NCI-H1092 (cell line): ENCODE measurements around the gene ZBTB16.

Source experiments
- DNase-seq: peaks from one replicate; lab custom pipeline; 2025; lab: John Stamatoyannopoulos, UW

Gene ZBTB16

DNA sequence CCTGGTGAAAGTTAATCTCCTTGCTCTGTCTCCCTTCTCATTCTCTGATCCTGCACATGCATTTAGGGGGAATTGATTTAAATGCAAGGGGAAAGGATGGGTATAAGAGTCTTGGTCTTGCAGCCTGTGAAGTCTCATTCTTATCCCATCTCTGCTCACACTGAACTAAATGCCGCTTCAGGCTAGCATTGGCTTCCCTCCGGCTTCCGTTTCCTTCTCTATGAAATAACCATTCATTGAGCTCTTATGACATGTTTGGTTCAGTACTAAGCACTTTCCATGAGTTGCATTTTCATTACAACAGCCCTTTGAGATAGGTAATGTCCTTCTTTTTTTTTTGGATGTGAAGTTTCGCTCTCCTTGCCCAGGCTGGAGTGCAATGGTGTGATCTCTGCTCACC, 5.6 kb downstream of the ZBTB16 start:
- DNase-seq: no peak

DNA sequence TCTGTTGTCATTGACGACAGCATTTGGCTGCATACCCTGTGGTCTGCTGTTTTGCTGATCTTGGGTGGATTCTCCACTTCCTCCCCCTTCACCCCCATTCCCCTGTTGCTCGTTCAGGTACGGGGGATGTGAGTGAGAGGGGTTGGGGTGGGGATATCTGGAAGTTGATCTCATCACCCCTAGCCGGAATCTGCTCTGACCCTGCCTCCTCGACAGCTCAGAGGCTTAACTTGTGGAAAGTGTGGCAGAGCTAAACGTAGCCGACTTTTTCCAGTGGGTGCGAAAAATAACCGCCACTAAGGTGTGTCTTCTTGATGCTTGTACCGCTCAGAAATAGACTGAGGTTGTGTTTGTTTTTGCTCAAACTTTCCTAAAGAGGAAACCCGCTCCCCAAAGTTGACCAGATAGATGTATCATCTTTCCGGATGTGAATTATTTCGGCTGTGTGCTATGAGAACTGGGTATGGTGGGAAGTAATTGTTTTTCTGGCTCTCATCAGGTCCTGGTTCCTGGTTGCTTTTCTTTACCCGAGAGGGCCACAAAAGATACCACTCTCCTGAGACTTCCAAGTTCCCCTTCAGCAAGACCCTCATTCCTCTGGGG, 6.6 kb downstream of the ZBTB16 start:
- DNase-seq: no peak

DNA sequence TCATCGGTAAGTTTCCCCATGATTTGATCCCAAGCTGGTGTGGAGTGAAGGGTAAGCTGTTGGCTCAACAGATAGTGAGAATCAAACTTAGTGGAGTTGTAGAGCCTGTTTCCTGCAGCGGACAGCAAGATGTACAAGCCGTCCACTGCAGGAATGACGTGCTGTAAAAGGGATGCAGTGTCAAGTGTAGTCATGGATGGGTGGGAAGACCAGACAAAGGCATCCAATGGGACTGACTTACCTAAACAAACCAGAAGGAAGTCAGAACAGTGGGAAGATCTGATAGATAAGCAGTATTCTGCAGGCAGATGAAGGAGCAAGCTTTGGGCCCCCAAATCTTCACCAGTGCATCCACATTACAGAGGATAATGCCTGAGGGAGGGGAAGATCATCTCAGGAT, 8.8 kb downstream of the ZBTB16 start:
- no peak for DNase-seq

DNA sequence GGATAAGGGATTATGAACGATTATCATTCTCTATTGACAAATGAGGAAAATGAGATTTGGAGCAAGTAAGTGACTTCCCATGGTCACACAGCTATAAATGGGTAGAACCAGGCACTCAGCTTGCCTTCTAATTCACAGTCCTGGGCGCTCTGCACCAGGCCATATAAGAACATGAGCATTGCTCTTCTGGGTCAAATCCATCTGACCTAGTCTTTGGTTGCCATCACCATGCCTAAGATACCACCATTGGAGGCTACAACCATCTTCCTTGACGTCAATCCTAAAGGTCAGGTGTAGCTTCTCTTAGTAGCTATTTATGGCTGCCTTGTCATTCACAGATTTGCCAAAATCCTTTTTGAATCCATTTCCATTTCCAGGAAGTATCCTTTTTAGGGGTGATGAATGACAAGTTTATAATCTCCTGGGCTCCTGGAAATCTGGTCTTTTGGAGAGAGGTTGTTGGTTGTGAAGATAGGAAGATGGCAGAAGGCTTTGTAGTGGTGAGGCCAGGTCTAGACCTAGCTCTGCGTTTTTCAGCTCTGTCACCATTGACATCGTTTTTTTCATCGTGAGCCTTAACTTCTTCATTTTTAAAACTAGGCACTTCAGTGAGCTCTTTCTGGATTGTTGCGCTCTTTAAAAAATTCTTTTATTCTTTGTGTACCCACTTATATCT, 11.1 kb downstream of the ZBTB16 start:
- DNase-seq: no peak

DNA sequence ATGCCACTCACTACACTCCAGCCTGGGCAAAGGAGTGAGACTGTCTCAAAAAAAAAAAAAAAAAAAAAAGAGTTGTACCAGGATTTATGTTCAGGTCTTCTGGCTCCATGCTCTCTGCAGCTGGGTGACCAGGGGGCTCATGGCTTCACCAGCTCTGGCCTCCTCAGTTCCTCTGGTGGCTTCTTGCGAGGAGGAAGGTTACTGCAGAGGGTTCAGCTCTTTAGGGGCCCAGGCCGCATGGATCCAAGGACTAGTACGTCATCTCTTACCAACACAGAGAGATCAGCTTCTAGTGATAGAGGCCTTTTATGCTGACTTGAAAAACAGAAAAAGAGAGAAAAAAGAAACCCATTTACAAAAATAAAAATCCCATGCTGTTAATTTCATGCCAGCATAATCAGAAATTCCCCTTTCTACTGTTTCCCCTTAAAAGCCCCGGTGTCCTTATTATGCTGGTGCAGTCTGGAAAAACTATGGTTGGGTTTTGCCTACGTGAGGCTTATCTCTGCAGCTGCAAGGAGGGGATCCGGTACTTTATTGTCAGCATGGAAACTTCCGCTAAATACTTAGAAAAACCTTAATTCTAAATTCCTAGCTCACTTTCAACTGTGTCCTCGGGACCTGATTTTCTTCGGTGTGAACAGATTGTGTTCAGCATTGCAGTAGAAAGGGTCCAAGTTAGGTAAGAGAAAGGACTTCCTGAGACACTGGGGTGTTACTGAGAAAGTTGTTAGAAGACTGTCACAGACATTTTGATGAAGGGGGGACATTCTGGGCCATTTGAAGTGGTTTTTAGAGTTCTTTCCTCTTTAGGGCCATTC, 13.7 kb downstream of the ZBTB16 start:
- no peak for DNase-seq

DNA sequence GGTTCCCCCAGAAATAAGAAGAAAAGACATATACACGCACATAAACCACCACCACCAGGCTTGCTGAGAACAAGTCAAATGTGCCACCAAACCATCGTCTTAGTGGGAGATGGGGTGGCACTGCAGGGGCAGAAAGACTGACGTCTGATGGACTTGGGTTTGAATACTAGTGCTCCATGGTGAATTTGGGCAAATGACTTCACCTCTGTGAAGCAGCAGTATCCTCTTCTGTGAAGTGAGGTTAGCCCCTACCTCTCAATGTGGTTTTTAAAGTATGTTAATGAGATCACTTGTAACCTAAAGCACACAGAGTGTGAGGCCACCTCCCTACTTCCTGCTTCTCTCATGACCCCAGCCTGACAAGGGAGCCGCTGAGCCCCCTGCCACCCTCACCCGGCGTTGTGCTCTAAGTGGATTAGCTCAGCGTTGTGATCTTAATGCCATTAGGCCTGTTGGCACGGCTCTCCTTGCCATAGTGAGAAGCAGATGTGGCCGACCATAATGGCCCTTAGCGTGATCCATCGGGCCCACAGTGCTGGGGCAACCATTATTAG, 14.4 kb downstream of the ZBTB16 start:
- DNase-seq: no peak

DNA sequence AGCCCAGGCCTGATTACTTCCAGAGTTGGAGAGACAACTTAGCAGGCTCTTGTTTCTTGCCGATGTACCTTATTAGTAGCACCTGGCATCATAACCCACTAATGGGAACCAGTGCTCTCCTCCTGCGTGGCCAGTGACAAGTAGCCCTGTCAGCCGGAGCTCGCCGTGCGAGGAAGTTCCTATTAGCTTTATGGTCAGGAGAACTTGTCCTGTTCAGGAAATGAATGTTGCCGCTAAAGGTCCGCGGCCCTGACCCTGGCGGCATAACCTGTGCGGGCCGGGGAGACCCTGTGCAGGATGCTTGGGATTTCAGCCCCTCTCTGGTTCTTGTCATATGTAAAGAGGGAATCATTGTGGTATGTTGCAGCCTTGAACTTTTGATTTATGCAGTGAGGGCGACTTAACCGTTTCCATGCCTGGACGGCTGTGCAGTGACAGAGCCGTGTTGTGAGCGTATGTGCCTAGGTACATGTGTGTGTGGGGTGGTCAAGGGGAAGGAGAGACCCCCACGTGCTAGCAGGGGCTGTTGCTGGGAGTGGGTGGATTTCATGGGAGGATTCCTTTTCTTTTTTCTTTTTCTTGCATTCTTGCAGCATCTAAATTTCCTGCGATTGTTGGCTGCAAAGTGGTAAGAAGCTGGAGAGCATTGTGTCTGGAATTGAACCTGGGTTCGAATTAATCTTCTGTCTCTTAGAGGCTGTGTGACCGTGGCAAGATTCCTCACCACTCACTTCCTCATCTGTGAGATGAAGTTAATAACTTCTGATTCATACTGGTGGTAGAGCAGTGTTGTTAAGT, 15.2 kb downstream of the ZBTB16 start:
- no peak for DNase-seq

DNA sequence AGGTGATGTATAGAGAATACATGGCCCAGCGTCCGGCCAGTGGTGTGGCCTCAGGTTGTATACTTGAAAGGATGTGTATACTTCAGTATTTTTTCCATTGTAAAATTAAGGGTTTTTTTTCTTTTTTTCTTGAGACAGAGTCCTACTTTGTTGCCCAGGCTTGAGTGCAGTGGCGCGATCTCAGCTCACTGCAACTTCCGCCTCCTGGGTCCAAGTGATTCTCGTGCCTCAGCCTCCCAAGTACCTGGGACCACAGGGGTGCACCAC, 15.8 kb downstream of the ZBTB16 start:
- no peak for DNase-seq

DNA sequence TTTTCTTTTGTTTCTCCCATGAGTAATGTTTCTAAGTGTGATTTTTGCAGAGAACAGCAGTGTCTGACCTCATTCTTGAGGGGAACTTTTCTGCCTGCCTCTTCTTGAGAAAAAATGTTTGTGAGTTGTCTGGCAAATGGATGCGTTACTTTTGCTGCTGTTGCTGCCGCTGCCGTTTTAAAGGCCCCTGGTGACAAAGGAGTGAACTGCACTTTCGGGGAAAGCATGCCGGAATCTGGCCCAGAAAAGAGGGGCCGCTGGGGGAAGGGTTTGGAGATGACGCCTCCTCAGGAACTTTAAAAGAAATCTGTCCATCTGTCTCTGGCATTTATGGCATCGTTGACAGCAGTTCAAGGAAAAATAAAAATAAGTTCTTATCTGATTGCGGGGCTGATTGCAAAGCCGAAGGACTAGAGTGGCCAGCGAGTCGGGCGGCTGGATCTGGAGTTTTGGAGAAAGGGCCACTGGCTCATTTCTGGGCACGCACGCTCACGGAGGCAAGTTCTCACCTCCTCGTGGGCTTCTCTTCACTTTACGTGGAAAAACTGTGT, 16.5 kb downstream of the ZBTB16 start:
- no peak for DNase-seq

DNA sequence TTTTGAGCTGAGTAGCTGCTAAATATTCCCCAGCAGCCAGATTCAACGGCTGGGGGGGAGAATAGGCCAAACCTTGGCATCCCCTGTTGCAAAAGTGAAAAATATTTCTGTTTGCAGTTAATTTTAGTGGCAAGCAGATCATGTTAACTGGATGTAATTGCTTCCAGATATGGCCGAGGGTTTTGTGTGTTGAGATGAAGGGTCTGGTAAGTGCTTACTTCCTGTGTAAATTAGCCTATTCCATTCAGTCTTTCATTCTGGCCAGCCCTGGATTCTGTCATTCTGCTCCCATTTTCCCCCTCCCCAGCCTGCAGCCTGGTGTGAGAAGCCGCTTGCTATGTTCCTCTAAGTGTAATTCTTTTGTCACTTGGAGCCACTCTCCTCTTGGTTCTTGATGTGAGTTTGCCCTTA, 17.4 kb downstream of the ZBTB16 start:
- peak; percentile 72 for DNase-seq

DNA sequence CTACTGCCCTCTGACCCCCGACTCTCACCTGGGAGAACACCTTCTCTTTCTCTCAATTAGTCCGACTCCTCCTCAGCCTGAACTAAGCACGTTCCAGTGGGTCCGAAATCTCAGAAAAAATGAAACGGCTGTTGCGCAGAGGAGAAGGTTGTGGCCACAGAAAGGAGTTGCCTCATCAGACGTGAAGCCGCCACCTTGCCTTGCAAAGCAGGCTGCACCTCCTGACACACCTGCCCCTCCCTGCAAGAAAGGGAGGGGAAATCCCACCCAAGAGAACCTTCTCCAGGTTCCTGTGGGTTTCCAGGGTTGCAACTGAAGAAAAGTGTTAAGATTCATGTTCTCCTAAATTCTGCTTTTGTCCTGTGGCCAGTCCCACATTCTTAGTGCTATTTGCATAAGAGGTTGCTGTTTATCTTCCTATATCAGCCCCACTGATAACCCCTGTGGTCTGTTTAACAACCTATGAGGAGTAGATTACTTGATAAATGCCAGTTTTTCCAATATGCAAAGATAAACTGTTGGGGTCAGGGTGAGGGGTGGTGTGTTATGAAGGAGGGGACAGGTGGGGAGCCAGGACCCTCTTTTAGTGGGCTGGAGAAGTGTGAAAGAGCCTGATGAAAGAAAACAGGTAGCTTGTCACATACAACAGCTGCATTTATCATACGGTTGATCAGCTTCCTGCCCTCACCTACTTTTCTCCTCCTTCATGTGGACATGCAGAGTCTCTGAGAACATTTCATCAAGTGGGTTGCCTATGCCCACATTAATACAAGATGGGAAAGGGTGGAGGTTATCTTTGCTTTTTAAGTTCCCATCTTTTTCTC, 18.2 kb downstream of the ZBTB16 start:
- no peak for DNase-seq

DNA sequence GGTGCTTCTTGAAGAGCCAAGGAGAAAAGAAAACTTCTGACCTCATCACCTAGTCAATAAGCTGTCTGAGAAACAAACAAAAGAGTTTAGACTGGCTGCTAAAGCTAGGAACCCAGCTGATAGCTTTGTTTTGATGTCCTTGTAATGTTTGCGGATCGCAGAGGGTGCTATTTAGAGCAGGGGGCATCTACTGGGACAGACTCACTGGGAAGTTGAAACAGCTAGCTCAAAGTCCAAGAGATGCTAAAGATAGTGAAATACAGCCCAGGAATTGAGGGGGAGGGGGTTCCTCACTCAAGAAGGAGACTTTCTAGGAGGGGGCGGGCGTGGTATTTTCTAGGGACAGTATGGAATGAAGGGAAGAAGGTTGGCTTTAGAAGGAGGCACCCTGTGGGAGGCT, 18.9 kb downstream of the ZBTB16 start:
- DNase-seq: no peak

DNA sequence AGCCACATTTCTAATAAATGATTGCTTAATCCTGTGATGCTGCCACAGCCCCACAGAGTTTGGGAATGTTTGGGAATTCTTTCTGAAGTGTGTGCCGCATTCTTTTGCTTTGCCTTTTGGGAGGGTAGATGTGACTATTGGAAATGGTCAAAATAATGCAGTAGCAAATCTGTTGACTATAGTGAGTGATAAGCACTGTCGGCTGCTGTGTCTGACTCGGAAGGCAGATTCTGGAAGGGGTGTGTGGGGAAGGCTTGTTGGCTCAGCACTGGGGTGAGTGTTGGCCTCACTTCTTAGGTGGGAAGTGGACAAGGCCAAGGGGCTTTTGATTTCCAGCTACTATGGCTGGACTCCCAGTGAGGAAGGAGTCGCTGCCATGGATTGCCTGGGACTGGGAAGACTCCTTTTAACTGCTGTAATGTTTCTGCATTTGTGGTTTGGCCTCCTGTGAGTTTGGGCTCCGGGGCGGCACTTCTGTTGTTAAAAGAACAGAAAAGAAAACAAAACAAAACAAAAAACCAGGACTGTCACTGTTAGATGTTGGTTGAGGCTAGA, 20.1 kb downstream of the ZBTB16 start:
- DNase-seq: no peak

DNA sequence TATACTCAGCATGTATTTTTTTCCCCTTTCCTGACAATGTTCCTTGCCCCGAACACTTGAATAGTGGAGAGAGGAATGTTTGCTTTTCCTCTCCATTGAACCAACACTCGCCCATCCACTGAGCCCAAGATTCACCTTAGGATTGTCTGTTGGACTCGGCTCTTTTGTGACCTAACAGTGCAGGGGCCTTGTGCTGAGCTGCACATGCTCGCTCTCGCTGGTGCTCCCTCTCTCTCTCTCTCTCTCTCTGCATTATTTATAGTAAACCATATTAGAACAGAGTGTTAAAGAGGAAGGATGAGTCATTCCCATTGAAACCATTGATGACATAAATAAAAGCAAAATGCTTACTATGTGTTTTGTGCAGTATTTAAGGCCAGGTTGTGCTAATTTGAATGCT, 20.7 kb downstream of the ZBTB16 start:
- no peak for DNase-seq

DNA sequence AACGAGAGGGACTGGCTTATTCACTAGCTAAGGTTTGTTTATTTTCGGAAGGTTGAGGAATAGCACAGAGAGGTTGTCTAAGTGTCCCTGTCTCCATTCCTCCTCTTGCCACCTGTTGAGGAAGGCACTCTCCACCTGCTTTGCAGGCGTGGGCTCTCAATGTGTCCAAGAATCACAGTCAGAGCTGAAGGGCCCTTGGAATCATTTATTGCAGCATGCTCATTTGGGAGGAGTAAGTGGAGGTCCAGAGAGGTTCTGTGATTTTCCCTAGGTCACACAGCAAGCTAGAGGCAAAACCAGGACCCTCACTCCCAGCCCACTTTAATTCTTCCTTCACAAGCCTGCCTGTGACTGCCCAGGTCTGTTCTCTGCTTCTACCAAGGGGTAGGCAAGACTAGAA, 21.3 kb downstream of the ZBTB16 start:
- DNase-seq: no peak

DNA sequence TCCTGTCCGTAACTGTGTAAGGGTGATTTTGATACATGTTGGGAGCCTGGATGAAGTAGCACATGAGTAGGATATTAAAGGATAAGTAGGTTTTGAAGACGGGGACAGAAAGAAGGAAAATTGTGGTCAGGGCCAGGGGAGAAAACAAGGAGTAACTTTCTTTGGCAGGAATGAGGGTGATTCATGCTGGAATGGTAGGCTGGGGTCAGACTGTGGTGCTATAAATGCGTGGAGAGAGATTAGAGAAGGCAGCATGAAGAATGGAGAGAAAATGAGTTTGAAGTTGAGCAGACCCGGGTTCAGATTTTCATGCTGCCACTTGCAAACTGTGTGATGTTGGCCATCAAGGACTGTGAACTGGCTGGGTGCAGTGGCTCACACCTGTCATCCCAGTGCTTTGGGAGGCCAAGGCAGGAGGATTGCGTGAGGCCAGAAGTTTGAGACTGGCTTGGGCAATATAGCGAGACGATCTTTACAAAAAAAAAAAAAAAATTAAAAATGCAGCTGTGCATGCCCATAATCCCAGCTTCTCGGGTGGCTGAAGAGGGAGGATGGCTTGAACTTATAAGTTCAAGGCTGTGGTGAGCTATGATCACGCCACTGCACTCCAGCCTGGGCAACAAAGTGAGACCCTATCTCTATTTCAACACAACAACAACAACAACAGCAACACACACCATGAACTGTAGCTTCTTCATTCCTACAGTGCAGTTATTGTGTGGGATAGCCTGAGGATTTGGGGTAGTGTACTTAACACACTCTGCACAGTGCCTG, 22.3 kb downstream of the ZBTB16 start:
- DNase-seq: no peak

DNA sequence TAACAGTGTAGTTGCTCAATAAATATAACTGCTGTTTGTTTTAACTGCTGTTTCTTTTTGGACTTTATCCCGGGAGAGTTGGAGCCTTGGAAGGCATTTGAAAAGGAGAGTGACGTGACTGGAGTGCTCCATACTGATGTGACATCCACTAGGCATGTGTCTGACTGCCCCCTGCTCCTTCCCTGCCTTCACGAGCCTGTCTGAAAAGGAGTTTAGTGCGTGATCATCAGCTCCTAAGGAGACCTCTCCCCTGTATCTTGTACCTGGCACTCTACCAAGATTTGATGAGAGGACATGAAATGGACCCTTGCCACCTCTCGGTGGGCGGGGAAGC, 22.9 kb downstream of the ZBTB16 start:
- no peak for DNase-seq

DNA sequence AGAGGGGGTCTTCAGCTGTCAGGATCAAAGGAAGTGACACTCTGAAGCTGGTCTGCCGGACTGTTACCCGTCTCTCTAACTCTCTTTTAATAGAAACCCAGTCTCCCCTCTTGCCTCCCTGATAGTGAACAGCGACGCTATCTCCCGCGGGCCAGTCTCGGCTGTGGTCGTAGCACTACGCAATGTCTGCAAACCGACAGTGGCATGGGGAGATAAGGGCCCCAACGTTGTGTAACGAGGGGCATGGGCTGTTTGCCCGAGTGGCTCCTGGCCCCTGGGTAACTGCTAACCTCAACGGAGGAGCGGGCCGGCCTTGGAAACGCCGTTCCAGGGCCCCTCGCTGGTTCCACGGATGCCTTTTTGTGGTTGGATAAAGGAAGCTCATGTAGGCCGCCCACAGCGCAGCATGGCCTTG, 23.3 kb downstream of the ZBTB16 start:
- no peak for DNase-seq

DNA sequence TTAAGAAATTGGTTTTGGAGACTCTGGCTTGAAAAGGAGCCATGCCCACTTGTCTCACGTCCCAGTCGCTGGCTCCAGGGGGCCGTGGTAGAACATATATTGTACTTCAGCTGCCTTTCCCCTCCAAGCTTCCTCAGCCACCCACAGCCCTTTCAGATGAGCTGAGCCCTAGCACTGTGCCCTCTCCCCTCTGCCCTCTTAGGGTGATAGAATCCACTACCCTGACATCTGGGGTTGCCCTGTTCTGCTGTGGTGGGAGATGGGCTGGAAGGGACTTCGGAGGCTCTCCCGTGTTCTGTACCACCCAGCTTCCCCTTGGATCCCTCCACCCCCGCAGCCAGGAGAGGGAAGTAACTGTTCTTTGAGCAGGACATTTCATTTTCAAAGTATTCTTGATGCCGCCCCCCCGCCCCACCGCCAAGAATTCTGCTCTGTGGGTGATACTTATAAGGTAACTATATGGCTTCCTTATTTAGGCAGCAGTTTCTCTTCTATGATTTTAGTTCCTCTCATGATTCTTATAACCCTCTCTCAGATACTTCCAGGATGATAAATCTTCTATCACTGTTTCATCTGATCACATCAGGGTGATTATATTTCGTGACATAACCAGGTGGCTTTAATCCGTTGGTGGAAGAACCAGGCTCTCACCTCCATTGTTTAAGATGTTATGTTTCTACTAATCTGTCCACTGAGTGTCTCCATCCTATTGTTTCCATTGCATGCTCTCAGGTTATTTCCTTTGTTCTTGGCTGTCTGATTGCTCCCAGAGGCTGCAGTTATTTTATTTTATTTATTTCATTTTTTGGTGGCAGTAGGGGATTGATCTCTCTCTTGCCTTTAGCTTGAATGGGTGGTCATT, 24.1 kb downstream of the ZBTB16 start:
- no peak for DNase-seq
